B cell (primary cell): ENCODE measurements around the gene KRT24.

ENCODE experiments used
- CTCF ChIP-seq: fragments of 200-600 bp; IDR thresholded peaks from one replicate; pipeline ENCODE4 v1.8.0; 2022; ENCODE audit warnings: antibody characterized with exemption, mild to moderate bottlenecking
- EZH2 ChIP-seq: IDR thresholded peaks from 2 replicates; pipeline ENCODE4 v1.6.1; 2012; ENCODE audit warnings: borderline replicate concordance, low read depth, mild to moderate bottlenecking, moderate library complexity, low read length; ENCODE audit not compliant: insufficient read depth, poor library complexity, severe bottlenecking

DNA sequence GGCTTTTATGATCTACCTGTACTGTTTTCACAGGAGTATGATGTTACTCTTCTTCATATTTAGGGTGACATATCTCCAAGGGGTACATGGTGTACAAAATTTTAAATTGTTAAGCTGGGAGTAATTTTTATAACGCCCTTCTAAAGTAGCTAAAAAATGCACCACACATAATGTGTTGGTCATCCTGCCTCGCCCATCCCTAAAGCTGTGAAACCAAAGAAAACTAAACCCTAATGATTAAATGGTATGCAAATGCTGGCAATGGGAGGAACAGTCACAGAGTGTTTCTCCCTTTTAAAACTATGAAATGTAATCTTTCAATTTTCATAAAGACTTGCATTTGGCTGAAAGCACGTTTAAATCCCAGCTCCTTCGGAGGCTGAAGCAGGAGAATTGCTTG, 2.0 kb upstream of the KRT24 start:
- TF ChIP-seq CTCF (no peak), EZH2 (no peak)
